Ovary (tissue), 9 donors: Measurements from ENCODE around the gene TPRG1. TPM values are rescaled to one million over a fixed set of nuclear protein-coding genes. Genes with fewer than 3 reads are reported as not detected.

Experiments used
- DNase-seq, 5 donors: peaks; one replicate each; pipeline ENCODE4 v3.0.0-alpha.2; 2019 to 2020
- H3K27ac ChIP-seq, 2 donors: fragments of 200-600 bp; one replicate each; pipeline versions ENCODE4 v1.5.1 to v1.8.0; 2019 to 2022
- H3K27me3 ChIP-seq: fragments of 200-600 bp; one replicate; pipeline ENCODE4 v1.8.0; 2022
- H3K36me3 ChIP-seq: fragments of 200-600 bp; sonication (generic); one replicate; pipeline ENCODE4 v1.5.1; 2019
- H3K4me1 ChIP-seq: one replicate; pipeline ENCODE4 v1.8.1; 2013; ENCODE audit warnings: mild to moderate bottlenecking, moderate library complexity; ENCODE audit not compliant: insufficient read depth
- H3K4me3 ChIP-seq: fragments of 200-600 bp; sonication (generic); one replicate; pipeline ENCODE4 v1.5.1; 2017
- H3K9me3 ChIP-seq, 2 donors: fragments of 200-600 bp in 1 of 2; sonication (generic) in 1 of 2; one replicate each; pipeline versions ENCODE4 v1.5.1 to v1.8.1; 2013 to 2019; ENCODE audit warnings: mild to moderate bottlenecking in 1 of 2, moderate library complexity in 1 of 2
- CTCF ChIP-seq, 3 donors: fragments of 450-650 bp in 2 of 3; fragments of 200-600 bp in 1 of 3; IDR thresholded peaks; one replicate each; pipeline versions ENCODE4 v1.5.1 to v1.8.0; 2016 to 2022; ENCODE audit warnings: antibody characterized with exemption in 3 of 3, mild to moderate bottlenecking in 1 of 3
- EP300 ChIP-seq: sonication (generic); formaldehyde crosslinking; IDR thresholded peaks from one replicate; pipeline ENCODE4 v1.6.1; 2017; ENCODE audit warnings: antibody characterized with exemption
- POLR2A ChIP-seq: fragments of 450-650 bp; IDR thresholded peaks from one replicate; pipeline ENCODE4 v1.6.1; 2017; ENCODE audit warnings: antibody characterized with exemption, mild to moderate bottlenecking, moderate library complexity
- WGBS, 3 donors: extraction: QIAGEN DNeasy Blood & Tissue Kit in 1 of 3; methylation state at CpG; one replicate each; pipeline versions ENCODE4 v1.1.5 to v1.1.7; 2013 to 2017; 5-methylcytosine and 5-hydroxymethylcytosine counted together
- intact Hi-C, 4 donors: fragments of 100-400 bp; cut with DNase I; formaldehyde crosslinking; loops; one replicate each; pipeline versions ENCODE4 v1.11.0 to v1.15.1; 2022 to 2023
- polyA plus RNA-seq, 2 donors: library from polyadenylated mRNA; stranded (reverse); fragments of 200-250 nt in 1 of 2; fragments of 350-450 nt in 1 of 2; fragmentation: Illumina TruSeq in 1 of 2; extraction: RNeasy Lipid Tissue Mini Kit (QIAGEN cat#74804) in 1 of 2; gene quantifications; one replicate each; pipeline ENCODE4 v1.2.3, GENCODE V29; 2013 to 2014
- total RNA-seq, 7 donors: library from RNA; depleted of rRNA in 2 of 7; stranded (reverse); fragments of >200 nt in 2 of 7; fragmentation: NEBNext Ultra II Directional in 3 of 7; extraction: Animal tissue kit (Norgen Biotek cat#: 25700) in 3 of 7; gene quantifications; one replicate each; pipeline versions ENCODE4 v1.1.0 to v1.2.4, GENCODE V29; 2016 to 2023
- donor health status: DM: no; HTN: no; CAD: no; lungs with moderate emphysema.
- donor health status: DM: no; HTN: no; CAD: no.
- donor health status: Bipolar disorder and iron deficiency.
- donor health status: DM: yes; HTN: yes; CAD: no.
- donor health status: DM: no; HTN: no; CAD: no.
- donor health status: DM: yes; HTN: yes; CAD: no.

The TPRG1 gene
- total and polyA plus RNA-seq, 9 donors: 1.9 to 20.2 (median 7.5) TPM

DNA sequence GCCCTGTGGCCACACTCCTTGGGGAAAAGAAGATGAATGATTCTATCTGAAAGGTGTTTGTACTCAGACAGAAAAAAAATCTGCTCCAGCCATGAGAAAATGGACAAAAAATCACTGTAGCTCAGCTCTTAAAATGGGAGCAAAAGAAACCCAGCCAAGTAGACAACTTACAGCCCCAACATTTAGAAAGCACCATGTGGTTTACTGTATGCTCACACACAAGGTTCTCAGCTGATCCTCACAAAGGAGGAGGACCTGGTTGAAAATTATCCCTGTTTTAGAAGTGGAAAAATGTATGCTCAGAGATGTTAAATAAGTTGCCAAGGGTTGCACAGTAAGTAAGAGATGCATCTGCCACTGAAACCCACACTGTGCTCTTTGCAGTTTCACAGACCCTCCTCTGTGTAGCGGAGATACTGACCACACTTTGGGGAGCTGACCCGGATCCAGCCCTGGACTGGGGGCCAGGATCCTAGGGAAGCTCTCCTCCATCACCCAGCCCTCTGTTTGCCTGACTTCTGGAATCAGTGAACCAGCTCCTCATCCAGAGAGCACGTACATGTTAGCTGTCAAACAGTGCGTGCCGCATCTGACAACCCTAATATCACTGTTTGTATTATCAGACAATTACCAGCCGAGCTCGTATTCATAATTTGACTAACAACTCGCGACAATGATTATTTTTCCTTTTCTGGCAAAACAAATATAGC, 32.7 kb upstream of the TPRG1 start:
- WGBS, 3 donors: 13 to 29% (median 17%) methylated on average over 9 of the region's 9 CpGs

DNA sequence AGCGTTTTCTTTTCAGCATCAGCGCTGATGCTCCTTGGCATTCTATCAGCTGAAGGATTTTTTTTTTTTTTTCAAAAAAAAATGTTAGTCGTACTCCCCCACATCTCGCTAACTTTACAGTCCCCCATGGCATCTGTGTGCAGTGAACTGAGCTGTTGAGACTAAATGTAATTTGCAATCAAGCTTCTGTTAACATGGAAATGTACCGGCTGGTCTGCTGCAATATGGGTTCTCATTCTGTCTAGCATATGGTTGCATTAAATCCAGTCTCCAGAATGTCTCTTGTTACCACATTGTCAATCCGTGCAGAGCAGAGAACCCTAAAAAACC, 32.2 kb upstream of the TPRG1 start:
- H3K27ac ChIP-seq: no peak overlapping the region

More for the DNA sequence above, 32.7 kb upstream of the TPRG1 start:
- Histone ChIP-seq H3K27me3 (no peaks in the 10 kb centered on the region), H3K36me3 (no peaks in the 10 kb centered on the region), H3K4me1 (peaks cover 4% of the 10 kb centered on the region), H3K4me3 (no peak overlapping the region), H3K9me3 (no peaks in the 10 kb centered on the region), H3K27ac (no peak overlapping the region)
- no peak for DNase-seq
- TF ChIP-seq EP300 (no peak), POLR2A (no peak), CTCF (IDR thresholded peaks at IDR 0.05) (no peak)
- intact Hi-C loops: loop anchor here in 1 of 4 donors (10.0 kb wide), 1 partner anchor 1224 kb away; no protein-coding TSS in a partner anchor

GRCh38 chr3:189142527-189142926, 29.2 kb upstream of the TPRG1 start:
- intact Hi-C loops: loop anchor here in 3 of 4 donors (10.0 kb wide), 3 partner anchors 48 to 1088 kb away; no protein-coding TSS in a partner anchor
- no peak for DNase-seq
- H3K36me3 ChIP-seq: no peaks in the 10 kb centered on the region
- no peaks in the 10 kb centered on the region for H3K9me3 ChIP-seq
- WGBS, 3 donors: 87 to 97% (median 94%) methylated on average over 1 of the region's 1 CpG
- no peak for TF ChIP-seq POLR2A
- no peak for TF ChIP-seq CTCF (IDR thresholded peaks at IDR 0.05)
- no peak for TF ChIP-seq EP300
- H3K27ac ChIP-seq: no peak overlapping the region
- no peak overlapping the region for H3K4me3 ChIP-seq
- H3K27me3 ChIP-seq: no peaks in the 10 kb centered on the region
- H3K4me1 ChIP-seq: peaks cover 6% of the 10 kb centered on the region

More for the DNA sequence above, 32.2 kb upstream of the TPRG1 start:
- H3K9me3 ChIP-seq: no peaks in the 10 kb centered on the region
- peaks cover 4% of the 10 kb centered on the region for H3K4me1 ChIP-seq
- H3K4me3 ChIP-seq: no peak overlapping the region
- intact Hi-C loops: loop anchor here in 1 of 4 donors (10.0 kb wide), 1 partner anchor 1225 kb away; no protein-coding TSS in a partner anchor
- WGBS, 3 donors: 12 to 19% (median 17%) methylated on average over 6 of the region's 6 CpGs
- no peak for DNase-seq
- no peaks in the 10 kb centered on the region for H3K36me3 ChIP-seq
- TF ChIP-seq EP300 (no peak), CTCF (IDR thresholded peaks at IDR 0.05) (no peak), POLR2A (no peak)
- H3K27me3 ChIP-seq: no peaks in the 10 kb centered on the region

GRCh38 chr3:189143321-189143720, 28.4 kb upstream of the TPRG1 start:
- Histone ChIP-seq H3K9me3 (no peaks in the 10 kb centered on the region), H3K4me1 (peaks cover 8% of the 10 kb centered on the region), H3K27me3 (no peaks in the 10 kb centered on the region), H3K27ac (no peak overlapping the region), H3K36me3 (no peaks in the 10 kb centered on the region), H3K4me3 (no peak overlapping the region)
- intact Hi-C loops: loop anchor here in 3 of 4 donors (10.0 kb wide), 3 partner anchors 49 to 1089 kb away; no protein-coding TSS in a partner anchor
- TF ChIP-seq POLR2A (no peak), EP300 (no peak), CTCF (IDR thresholded peaks at IDR 0.05) (no peak)
- no peak for DNase-seq
- WGBS, 3 donors: 85 to 93% (median 93%) methylated on average over 1 of the region's 1 CpG
